ENCODE measurements around the gene SYT1. TPM values are rescaled to one million over a fixed set of nuclear protein-coding genes. Genes with fewer than 3 reads are reported as not detected.
A peak's percentile ranks its signal among the peaks of the same experiment; 100 is the strongest.

The SYT1 gene
- total RNA-seq, 1 experiment from 2014 or later = 15.8 TPM

DNA sequence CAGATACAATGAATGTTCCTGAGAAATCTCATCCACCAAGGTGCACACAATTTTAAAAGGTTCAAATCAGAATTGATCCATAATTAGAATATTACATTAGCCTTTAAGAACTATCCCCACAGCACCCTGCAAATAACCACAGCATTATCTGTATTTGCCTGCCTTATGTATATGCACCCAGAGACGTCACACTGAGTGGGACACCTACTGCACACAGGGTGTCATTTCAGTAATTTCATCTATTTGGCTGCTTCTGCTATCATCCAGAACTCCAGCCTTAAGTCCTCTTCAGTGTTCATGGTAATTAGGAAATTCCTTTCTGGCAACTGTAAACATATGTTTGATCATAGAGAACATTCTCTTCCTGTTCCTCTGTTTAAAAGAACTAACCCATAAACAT, 298.4 kb downstream of the SYT1 start:
- Histone ChIP-seq H3K23ac (ENCODE audit: insufficient read length, low read depth, low read length) (no peak overlapping the region), H3K4me1 (ENCODE audit: insufficient read depth, low read length) (no peaks in the 10 kb centered on the region; the same call in 1 of the 2 replicates), H3K18ac (ENCODE audit: insufficient read length, low read depth, low read length) (no peak overlapping the region), H4K5ac (ENCODE audit: insufficient read length, low read depth, low read length) (no peak overlapping the region), H3K27me3 (ENCODE audit: insufficient read depth, low read length) (no peaks in the 10 kb centered on the region), H3K9ac (ENCODE audit: extremely low read depth, insufficient read length, low read length) (no peak overlapping the region), H3K14ac (ENCODE audit: insufficient read depth, low read length) (no peak overlapping the region), H3K4ac (ENCODE audit: low read depth, low read length) (no peak overlapping the region), H2AK5ac (ENCODE audit: insufficient read length, low read length) (no peak overlapping the region), H4K8ac (replicated peaks; ENCODE audit: insufficient read length, low read depth, low read length) (no peak overlapping the region), H2BK120ac (ENCODE audit: low read depth, low read length, poor library complexity, severe bottlenecking) (no peak overlapping the region), H2BK15ac (ENCODE audit: low read depth, low read length) (no peak overlapping the region), H3T11ph (ENCODE audit: low read length) (no peak overlapping the region), H3K27ac (ENCODE audit: insufficient read length, low read depth, low read length) (no peak overlapping the region), H2BK12ac (ENCODE audit: insufficient read length, low read depth, low read length) (no peak overlapping the region), H3K79me2 (ENCODE audit: insufficient read depth, low read length) (no peaks in the 10 kb centered on the region), H4K91ac (ENCODE audit: insufficient read length, low read depth, low read length) (no peak overlapping the region), H2BK20ac (ENCODE audit: low read depth, low read length, poor library complexity, severe bottlenecking) (no peak overlapping the region), H3K9me3 (ENCODE audit: control insufficient read depth, low read depth, low read length) (no peaks in the 10 kb centered on the region), H2AFZ (ENCODE audit: low read length) (no peak overlapping the region), H3K56ac (ENCODE audit: insufficient read length, low read depth, low read length) (no peak overlapping the region), H4K20me1 (ENCODE audit: control insufficient read depth, insufficient read depth, insufficient read length) (no peaks in the 10 kb centered on the region), H3K23me2 (ENCODE audit: insufficient read length, low read depth, low read length, poor library complexity, severe bottlenecking) (no peaks in the 10 kb centered on the region), H3K4me2 (ENCODE audit: insufficient read depth, insufficient read length, low read length) (no peak overlapping the region), H2BK5ac (ENCODE audit: insufficient read length, low read length) (no peak overlapping the region), H3K79me1 (ENCODE audit: insufficient read depth, low read depth, low read length, poor library complexity, severe bottlenecking) (no peaks in the 10 kb centered on the region)
- Mint-ChIP-seq H3K27ac (0 out of 7 replicates have a peak overlapping the region, but pooled peaks of 1 of the 3 experiments have one; percentile 15), H3K4me3 (no peak overlapping the region), H3K9me3 (no peaks in the 10 kb centered on the region), H3K4me1 (peaks cover 0 to under 1% of the 10 kb centered on the region in 2 experiments; a peak in 1 of 4 replicates), H3K27me3 (ENCODE audit: low read depth) (no peaks in the 10 kb centered on the region), H3K36me3 (ENCODE audit: insufficient read depth in 1 of 3, low read depth in 3 of 3) (no peaks in the 10 kb centered on the region)
- WGBS (ENCODE audit: extremely low coverage, insufficient read length, low lambda C conversion rate) = no CpG with 5 or more reads among the region's 1 CpG
- no peak for DNase-seq
- TF ChIP-seq, protein P1, sequence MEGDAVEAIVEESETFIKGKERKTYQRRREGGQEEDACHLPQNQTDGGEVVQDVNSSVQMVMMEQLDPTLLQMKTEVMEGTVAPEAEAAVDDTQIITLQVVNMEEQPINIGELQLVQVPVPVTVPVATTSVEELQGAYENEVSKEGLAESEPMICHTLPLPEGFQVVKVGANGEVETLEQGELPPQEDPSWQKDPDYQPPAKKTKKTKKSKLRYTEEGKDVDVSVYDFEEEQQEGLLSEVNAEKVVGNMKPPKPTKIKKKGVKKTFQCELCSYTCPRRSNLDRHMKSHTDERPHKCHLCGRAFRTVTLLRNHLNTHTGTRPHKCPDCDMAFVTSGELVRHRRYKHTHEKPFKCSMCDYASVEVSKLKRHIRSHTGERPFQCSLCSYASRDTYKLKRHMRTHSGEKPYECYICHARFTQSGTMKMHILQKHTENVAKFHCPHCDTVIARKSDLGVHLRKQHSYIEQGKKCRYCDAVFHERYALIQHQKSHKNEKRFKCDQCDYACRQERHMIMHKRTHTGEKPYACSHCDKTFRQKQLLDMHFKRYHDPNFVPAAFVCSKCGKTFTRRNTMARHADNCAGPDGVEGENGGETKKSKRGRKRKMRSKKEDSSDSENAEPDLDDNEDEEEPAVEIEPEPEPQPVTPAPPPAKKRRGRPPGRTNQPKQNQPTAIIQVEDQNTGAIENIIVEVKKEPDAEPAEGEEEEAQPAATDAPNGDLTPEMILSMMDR (conservative IDR thresholded peaks at IDR 0.05) = no peak

Measured in H9 (cell line).